WTC11 (cell line): Measurements from ENCODE around the gene LGALS13. TPM values are rescaled to one million over a fixed set of nuclear protein-coding genes. Genes with fewer than 3 reads are reported as not detected.

ENCODE experiments used
- ATAC-seq: fragments of 200-7000 bp; cut with Tn5 transposase; 2 replicates; pipeline ENCODE4 v1.10.0; 2021; ENCODE audit warnings: mild to moderate bottlenecking, moderate library complexity
- CTCF ChIA-PET: fragments of 300-600 bp; sonication (Branson Sonifier 250); formaldehyde crosslinking; loops from one replicate; lab custom pipeline; 2021; ENCODE audit warnings: antibody characterized with exemption; lab: Charles Lee
- POLR2A ChIA-PET: fragments of 350-600 bp; sonication (Branson Sonifier 250); formaldehyde crosslinking; loops from one replicate; lab custom pipeline; 2021; ENCODE audit warnings: antibody characterized with exemption; lab: Charles Lee
- DNase-seq: peaks from one replicate; pipeline ENCODE4 v3.0.0; 2021; ENCODE audit warnings: low spot score
- H3K27ac Mint-ChIP-seq: 2 replicates; pipeline ENCODE4 v1.8.0; 2021; ENCODE audit warnings: mixed read lengths
- H3K27me3 Mint-ChIP-seq: 2 replicates; pipeline ENCODE4 v1.8.0; 2021; ENCODE audit warnings: low read depth, mild to moderate bottlenecking, moderate library complexity, mixed read lengths
- H3K36me3 Mint-ChIP-seq: 2 replicates; pipeline ENCODE4 v1.8.0; 2021; ENCODE audit warnings: mixed read lengths
- H3K4me1 Mint-ChIP-seq: 2 replicates; pipeline ENCODE4 v1.8.0; 2022; ENCODE audit warnings: mixed read lengths
- H3K4me3 Mint-ChIP-seq: 2 replicates; pipeline ENCODE4 v1.8.0; 2021; ENCODE audit warnings: mild to moderate bottlenecking, moderate library complexity, mixed read lengths
- H3K9me3 Mint-ChIP-seq: 2 replicates; pipeline ENCODE4 v1.8.0; 2021; ENCODE audit warnings: mixed read lengths
- CDX4 ChIP-seq: fragments of 250-450 bp; sonication (Bioruptor Pico); IDR thresholded peaks from 2 replicates; pipeline ENCODE4 v1.9.0; 2021; ENCODE audit warnings: moderate library complexity, mild to moderate bottlenecking, inconsistent platforms, borderline replicate concordance
- CTCF ChIP-seq: fragments of 200-600 bp; IDR thresholded peaks from 2 replicates; pipeline ENCODE4 v1.8.0; 2022; ENCODE audit warnings: antibody characterized with exemption
- E2F1 ChIP-seq: sonication (generic); formaldehyde crosslinking; IDR thresholded peaks from 2 replicates; pipeline ENCODE4 v1.8.0; 2022; ENCODE audit warnings: mild to moderate bottlenecking, missing genetic modification reagents
- EMX1 ChIP-seq: fragments of 250-450 bp; sonication (Bioruptor Pico); IDR thresholded peaks from 2 replicates; pipeline ENCODE4 v1.8.0; 2021; ENCODE audit warnings: mild to moderate bottlenecking
- ESRRA ChIP-seq: sonication (generic); formaldehyde crosslinking; IDR thresholded peaks from 2 replicates; pipeline ENCODE4 v1.8.1; 2022; ENCODE audit warnings: mild to moderate bottlenecking, missing genetic modification reagents, borderline replicate concordance
- ETV6 ChIP-seq: sonication (generic); formaldehyde crosslinking; IDR thresholded peaks from 2 replicates; pipeline ENCODE4 v1.8.1; 2022; ENCODE audit warnings: mild to moderate bottlenecking, missing genetic modification reagents
- GABPB1 ChIP-seq: sonication (generic); formaldehyde crosslinking; IDR thresholded peaks from 2 replicates; pipeline ENCODE4 v1.8.1; 2023; ENCODE audit warnings: mild to moderate bottlenecking, missing genetic modification reagents
- HMGXB4 ChIP-seq: sonication (generic); formaldehyde crosslinking; IDR thresholded peaks from 2 replicates; pipeline ENCODE4 v1.8.1; 2023; ENCODE audit warnings: mild to moderate bottlenecking, moderate library complexity, missing genetic modification reagents
- JAZF1 ChIP-seq: fragments of 250-450 bp; sonication (Bioruptor Pico); IDR thresholded peaks from 2 replicates; pipeline ENCODE4 v1.9.0; 2021; ENCODE audit warnings: moderate library complexity, mild to moderate bottlenecking, inconsistent platforms
- MYBL2 ChIP-seq: sonication (generic); formaldehyde crosslinking; IDR thresholded peaks from 2 replicates; pipeline ENCODE4 v1.8.1; 2023; ENCODE audit warnings: mild to moderate bottlenecking, moderate library complexity, missing genetic modification reagents
- NFYB ChIP-seq: sonication (generic); formaldehyde crosslinking; conservative IDR thresholded peaks from 2 replicates; pipeline ENCODE4 v1.8.0; 2022; ENCODE audit warnings: low read depth, missing genetic modification reagents
- NR1H2 ChIP-seq: sonication (generic); formaldehyde crosslinking; IDR thresholded peaks from 2 replicates; pipeline ENCODE4 v1.9.0; 2021; ENCODE audit warnings: mild to moderate bottlenecking, moderate library complexity, missing genetic modification reagents
- NR2C2 ChIP-seq: sonication (generic); formaldehyde crosslinking; IDR thresholded peaks from 2 replicates; pipeline ENCODE4 v1.8.0; 2022; ENCODE audit warnings: mild to moderate bottlenecking, missing genetic modification reagents
- OVOL2 ChIP-seq: fragments of 250-450 bp; sonication (Bioruptor Pico); IDR thresholded peaks from 2 replicates; pipeline ENCODE4 v1.9.0; 2021; ENCODE audit warnings: mild to moderate bottlenecking, borderline replicate concordance
- PRDM15 ChIP-seq: sonication (generic); formaldehyde crosslinking; IDR thresholded peaks from 2 replicates; pipeline ENCODE4 v1.8.0; 2022; ENCODE audit warnings: missing genetic modification reagents
- USF1 ChIP-seq: sonication (generic); formaldehyde crosslinking; IDR thresholded peaks from 2 replicates; pipeline ENCODE4 v1.8.0; 2022; ENCODE audit warnings: mild to moderate bottlenecking, missing genetic modification reagents
- ZNF138 ChIP-seq: sonication (generic); formaldehyde crosslinking; conservative IDR thresholded peaks from 2 replicates; pipeline ENCODE4 v1.8.1; 2022; ENCODE audit warnings: mild to moderate bottlenecking, moderate library complexity, missing genetic modification reagents
- ZNF317 ChIP-seq: sonication (generic); formaldehyde crosslinking; IDR thresholded peaks from 2 replicates; pipeline ENCODE4 v1.8.1; 2023; ENCODE audit warnings: low read depth, mild to moderate bottlenecking, moderate library complexity, missing genetic modification reagents, borderline replicate concordance
- ZNF423 ChIP-seq: fragments of 250-450 bp; sonication (Bioruptor Pico); IDR thresholded peaks from 2 replicates; pipeline ENCODE4 v2.1.2; 2022; ENCODE audit warnings: mild to moderate bottlenecking, moderate library complexity
- ZNF512 ChIP-seq: sonication (generic); formaldehyde crosslinking; IDR thresholded peaks from 2 replicates; pipeline ENCODE4 v1.8.1; 2022; ENCODE audit warnings: missing genetic modification reagents, borderline replicate concordance
- total RNA-seq: library from RNA; stranded (reverse); gene quantifications from 3 replicates; pipeline ENCODE4 v1.2.3, GENCODE V29; 2021

LGALS13 gene
- total RNA-seq, 1 experiment from 2014 or later: not detected

GRCh38 chr19:39588066-39588465, 14.3 kb upstream of the LGALS13 start (continued):
- TF ChIP-seq NR2C2 (CRISPR knock-in tag) (no peak), ESRRA (CRISPR knock-in tag) (no peak), NFYB (CRISPR knock-in tag) (no peak), ZNF512 (CRISPR knock-in tag) (no peak), ZNF138 (CRISPR knock-in tag) (no peak), CDX4 (CRISPR knock-in tag) (no peak), OVOL2 (no peak), ETV6 (CRISPR knock-in tag) (no peak), MYBL2 (CRISPR knock-in tag) (no peak), NR1H2 (CRISPR knock-in tag) (no peak)

- 0 out of 2 replicates have a peak, but pooled peaks cover 3% of the 10 kb centered on the region for H3K9me3 Mint-ChIP-seq
- H3K36me3 Mint-ChIP-seq: no peaks in the 10 kb centered on the region
- ChIA-PET CTCF (no interaction called here), POLR2A (no interaction called here)
- H3K27ac Mint-ChIP-seq: no peak overlapping the region
- ATAC-seq: no peak
- H3K4me3 Mint-ChIP-seq: no peak overlapping the region
- H3K27me3 Mint-ChIP-seq: peaks cover 45% of the 10 kb centered on the region
- peak; percentile 49; the same call in 1 of the 2 replicates for TF ChIP-seq USF1 (CRISPR knock-in tag)
- no peak for TF ChIP-seq GABPB1 (CRISPR knock-in tag)
- no peak for TF ChIP-seq JAZF1 (CRISPR knock-in tag)
- DNase-seq: peak; percentile 39
- no peaks in the 10 kb centered on the region for H3K4me1 Mint-ChIP-seq
These were observed 12.1 kb upstream of the LGALS13 start for GRCh38 chr19:39590265-39590664.

GRCh38 chr19:39592381-39592780, 9.9 kb upstream of the LGALS13 start:
- H3K27me3 Mint-ChIP-seq: peaks cover 51% of the 10 kb centered on the region
- ChIA-PET CTCF (no interaction called here), POLR2A (no interaction called here)
- H3K9me3 Mint-ChIP-seq: 0 out of 2 replicates have a peak, but pooled peaks cover under 1% of the 10 kb centered on the region
- H3K4me1 Mint-ChIP-seq: no peaks in the 10 kb centered on the region
- TF ChIP-seq CTCF (no peak), EMX1 (CRISPR knock-in tag) (no peak), HMGXB4 (CRISPR knock-in tag) (no peak), ZNF317 (no peak), MYBL2 (CRISPR knock-in tag) (no peak), E2F1 (CRISPR knock-in tag) (no peak), ZNF423 (CRISPR knock-in tag) (no peak), PRDM15 (no peak)
- no peak overlapping the region for H3K4me3 Mint-ChIP-seq
- H3K36me3 Mint-ChIP-seq: no peaks in the 10 kb centered on the region
- ATAC-seq: no peak
- H3K27ac Mint-ChIP-seq: no peak overlapping the region
- no peak for DNase-seq
